Measurements from ENCODE around the gene PDE7B.

DNA sequence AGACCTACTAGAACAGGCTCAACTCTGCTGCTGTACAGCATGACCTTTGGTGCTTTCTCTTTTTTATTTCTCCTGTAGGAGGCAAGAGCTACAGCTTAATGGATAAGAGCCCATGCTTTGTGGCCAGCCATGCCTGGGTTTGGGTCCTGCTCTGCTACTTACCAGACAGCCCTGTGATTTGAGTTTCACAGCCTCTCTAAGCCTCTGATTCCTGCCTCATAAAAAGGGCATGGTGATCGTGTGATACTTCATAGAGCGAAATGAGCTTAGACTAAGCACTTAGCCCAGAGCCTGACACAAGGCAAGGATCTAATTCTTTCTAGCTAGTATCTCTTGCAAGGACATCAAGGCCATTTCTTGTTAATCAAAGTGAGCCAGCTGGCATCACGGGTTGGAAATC is 19.3 kb upstream of the PDE7B start:
- TF ChIP-seq POLR2AphosphoS5 (IDR thresholded peaks at IDR 0.05; ENCODE audit: low read depth, low read length) (no peak), EZH2phosphoT487 (IDR thresholded peaks at IDR 0.05; ENCODE audit: borderline replicate concordance, low read depth) (no peak), EP300 (IDR thresholded peaks at IDR 0.05; ENCODE audit: borderline replicate concordance in 1 of 2, low read depth in 1 of 2, low read length in 1 of 2) (no peak), ELF1 (IDR thresholded peaks at IDR 0.05) (no peak)
- TF ChIP-seq, protein P1, sequence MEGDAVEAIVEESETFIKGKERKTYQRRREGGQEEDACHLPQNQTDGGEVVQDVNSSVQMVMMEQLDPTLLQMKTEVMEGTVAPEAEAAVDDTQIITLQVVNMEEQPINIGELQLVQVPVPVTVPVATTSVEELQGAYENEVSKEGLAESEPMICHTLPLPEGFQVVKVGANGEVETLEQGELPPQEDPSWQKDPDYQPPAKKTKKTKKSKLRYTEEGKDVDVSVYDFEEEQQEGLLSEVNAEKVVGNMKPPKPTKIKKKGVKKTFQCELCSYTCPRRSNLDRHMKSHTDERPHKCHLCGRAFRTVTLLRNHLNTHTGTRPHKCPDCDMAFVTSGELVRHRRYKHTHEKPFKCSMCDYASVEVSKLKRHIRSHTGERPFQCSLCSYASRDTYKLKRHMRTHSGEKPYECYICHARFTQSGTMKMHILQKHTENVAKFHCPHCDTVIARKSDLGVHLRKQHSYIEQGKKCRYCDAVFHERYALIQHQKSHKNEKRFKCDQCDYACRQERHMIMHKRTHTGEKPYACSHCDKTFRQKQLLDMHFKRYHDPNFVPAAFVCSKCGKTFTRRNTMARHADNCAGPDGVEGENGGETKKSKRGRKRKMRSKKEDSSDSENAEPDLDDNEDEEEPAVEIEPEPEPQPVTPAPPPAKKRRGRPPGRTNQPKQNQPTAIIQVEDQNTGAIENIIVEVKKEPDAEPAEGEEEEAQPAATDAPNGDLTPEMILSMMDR (IDR thresholded peaks at IDR 0.05): no peak
- TF ChIP-seq, protein P2, sequence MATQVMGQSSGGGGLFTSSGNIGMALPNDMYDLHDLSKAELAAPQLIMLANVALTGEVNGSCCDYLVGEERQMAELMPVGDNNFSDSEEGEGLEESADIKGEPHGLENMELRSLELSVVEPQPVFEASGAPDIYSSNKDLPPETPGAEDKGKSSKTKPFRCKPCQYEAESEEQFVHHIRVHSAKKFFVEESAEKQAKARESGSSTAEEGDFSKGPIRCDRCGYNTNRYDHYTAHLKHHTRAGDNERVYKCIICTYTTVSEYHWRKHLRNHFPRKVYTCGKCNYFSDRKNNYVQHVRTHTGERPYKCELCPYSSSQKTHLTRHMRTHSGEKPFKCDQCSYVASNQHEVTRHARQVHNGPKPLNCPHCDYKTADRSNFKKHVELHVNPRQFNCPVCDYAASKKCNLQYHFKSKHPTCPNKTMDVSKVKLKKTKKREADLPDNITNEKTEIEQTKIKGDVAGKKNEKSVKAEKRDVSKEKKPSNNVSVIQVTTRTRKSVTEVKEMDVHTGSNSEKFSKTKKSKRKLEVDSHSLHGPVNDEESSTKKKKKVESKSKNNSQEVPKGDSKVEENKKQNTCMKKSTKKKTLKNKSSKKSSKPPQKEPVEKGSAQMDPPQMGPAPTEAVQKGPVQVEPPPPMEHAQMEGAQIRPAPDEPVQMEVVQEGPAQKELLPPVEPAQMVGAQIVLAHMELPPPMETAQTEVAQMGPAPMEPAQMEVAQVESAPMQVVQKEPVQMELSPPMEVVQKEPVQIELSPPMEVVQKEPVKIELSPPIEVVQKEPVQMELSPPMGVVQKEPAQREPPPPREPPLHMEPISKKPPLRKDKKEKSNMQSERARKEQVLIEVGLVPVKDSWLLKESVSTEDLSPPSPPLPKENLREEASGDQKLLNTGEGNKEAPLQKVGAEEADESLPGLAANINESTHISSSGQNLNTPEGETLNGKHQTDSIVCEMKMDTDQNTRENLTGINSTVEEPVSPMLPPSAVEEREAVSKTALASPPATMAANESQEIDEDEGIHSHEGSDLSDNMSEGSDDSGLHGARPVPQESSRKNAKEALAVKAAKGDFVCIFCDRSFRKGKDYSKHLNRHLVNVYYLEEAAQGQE (IDR thresholded peaks at IDR 0.05; ENCODE audit: low read depth, low read length): no peak

Measured in SK-N-SH (cell line).